22Rv1 (cell line): ENCODE measurements around the gene HRC.
A peak's percentile ranks its signal among the peaks of the same experiment; 100 is the strongest.

Source experiments
- H3K27ac ChIP-seq: fragments of 450-650 bp; 2 replicates; pipeline ENCODE4 v1.5.1; 2017
- ZFX ChIP-seq: fragments of 450-650 bp; IDR thresholded peaks from 2 replicates; pipeline ENCODE4 v1.6.1; 2017; ENCODE audit warnings: antibody characterized with exemption, borderline replicate concordance
- TF ChIP-seq, protein P1 (sequence below): fragments of 450-650 bp; IDR thresholded peaks from 2 replicates; pipeline ENCODE4 v1.5.1; 2017; ENCODE audit warnings: mild to moderate bottlenecking

HRC gene, protein sequence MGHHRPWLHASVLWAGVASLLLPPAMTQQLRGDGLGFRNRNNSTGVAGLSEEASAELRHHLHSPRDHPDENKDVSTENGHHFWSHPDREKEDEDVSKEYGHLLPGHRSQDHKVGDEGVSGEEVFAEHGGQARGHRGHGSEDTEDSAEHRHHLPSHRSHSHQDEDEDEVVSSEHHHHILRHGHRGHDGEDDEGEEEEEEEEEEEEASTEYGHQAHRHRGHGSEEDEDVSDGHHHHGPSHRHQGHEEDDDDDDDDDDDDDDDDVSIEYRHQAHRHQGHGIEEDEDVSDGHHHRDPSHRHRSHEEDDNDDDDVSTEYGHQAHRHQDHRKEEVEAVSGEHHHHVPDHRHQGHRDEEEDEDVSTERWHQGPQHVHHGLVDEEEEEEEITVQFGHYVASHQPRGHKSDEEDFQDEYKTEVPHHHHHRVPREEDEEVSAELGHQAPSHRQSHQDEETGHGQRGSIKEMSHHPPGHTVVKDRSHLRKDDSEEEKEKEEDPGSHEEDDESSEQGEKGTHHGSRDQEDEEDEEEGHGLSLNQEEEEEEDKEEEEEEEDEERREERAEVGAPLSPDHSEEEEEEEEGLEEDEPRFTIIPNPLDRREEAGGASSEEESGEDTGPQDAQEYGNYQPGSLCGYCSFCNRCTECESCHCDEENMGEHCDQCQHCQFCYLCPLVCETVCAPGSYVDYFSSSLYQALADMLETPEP

DNA sequence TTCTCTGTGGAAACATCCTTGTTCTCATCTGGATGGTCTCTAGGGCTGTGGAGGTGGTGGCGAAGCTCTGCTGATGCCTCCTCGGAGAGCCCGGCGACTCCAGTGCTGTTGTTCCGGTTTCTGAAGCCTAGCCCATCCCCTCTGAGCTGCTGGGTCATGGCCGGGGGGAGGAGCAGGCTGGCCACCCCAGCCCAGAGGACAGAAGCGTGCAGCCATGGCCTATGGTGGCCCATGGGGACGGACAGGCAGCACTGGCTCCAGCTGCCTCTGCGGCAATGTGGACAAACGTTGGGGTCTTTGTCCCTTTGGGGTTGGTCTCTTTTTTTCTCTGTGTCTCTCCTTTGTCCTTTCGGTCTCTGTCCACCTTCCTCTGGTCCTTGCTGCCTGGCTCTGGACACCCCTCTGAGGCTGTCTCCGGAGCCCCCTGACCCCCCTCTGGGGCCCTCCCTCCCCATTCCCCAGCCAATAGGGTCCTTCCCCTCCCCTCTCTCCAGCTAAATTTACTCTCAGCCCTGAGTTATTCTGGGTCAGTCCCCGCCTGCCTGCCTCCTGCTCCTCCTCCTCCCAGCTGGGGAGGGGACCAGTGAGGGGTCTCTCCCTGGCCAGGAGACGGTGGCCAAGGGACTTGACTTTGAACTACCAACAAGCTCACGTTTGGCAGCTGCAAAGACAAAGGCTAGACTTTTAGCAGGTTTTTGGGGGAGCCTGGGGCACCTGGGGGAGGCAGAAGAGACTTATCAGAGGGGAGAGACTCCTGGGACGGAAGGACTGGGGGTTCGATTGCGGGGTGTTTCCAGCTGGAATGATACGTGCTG is at the start of gene HRC:
HRC (minus strand) TSS at position 392 of the 815 bp plus-strand sequence; CDS start at position 233, 159 bp downstream.
- no peak within 1 kb of the TSS for H3K27ac ChIP-seq
- no peak for TF ChIP-seq ZFX
- TF ChIP-seq, protein P1, sequence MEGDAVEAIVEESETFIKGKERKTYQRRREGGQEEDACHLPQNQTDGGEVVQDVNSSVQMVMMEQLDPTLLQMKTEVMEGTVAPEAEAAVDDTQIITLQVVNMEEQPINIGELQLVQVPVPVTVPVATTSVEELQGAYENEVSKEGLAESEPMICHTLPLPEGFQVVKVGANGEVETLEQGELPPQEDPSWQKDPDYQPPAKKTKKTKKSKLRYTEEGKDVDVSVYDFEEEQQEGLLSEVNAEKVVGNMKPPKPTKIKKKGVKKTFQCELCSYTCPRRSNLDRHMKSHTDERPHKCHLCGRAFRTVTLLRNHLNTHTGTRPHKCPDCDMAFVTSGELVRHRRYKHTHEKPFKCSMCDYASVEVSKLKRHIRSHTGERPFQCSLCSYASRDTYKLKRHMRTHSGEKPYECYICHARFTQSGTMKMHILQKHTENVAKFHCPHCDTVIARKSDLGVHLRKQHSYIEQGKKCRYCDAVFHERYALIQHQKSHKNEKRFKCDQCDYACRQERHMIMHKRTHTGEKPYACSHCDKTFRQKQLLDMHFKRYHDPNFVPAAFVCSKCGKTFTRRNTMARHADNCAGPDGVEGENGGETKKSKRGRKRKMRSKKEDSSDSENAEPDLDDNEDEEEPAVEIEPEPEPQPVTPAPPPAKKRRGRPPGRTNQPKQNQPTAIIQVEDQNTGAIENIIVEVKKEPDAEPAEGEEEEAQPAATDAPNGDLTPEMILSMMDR = no peak

DNA sequence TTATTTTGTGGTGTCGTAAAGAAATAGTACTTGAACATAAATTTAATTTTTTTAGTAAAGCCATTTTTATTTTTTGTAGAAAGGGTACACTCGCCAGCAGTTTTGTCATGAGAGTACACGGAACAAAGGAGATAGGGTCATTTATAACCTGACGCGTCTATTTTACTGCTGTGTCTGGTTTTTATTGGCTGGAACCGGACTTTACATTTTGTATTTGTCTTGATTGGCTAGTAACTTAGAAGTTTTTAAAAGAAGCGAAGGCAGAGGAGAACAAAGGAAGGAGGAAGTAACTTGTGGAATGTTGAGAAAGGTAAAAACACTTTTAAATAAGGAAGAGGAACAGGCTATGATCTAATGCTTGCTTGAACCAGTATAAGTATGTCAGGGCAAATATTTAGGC is 45.8 kb upstream of the HRC start:
- H3K27ac ChIP-seq = no peak overlapping the region
- TF ChIP-seq, protein P1 = no peak
- no peak for TF ChIP-seq ZFX

DNA sequence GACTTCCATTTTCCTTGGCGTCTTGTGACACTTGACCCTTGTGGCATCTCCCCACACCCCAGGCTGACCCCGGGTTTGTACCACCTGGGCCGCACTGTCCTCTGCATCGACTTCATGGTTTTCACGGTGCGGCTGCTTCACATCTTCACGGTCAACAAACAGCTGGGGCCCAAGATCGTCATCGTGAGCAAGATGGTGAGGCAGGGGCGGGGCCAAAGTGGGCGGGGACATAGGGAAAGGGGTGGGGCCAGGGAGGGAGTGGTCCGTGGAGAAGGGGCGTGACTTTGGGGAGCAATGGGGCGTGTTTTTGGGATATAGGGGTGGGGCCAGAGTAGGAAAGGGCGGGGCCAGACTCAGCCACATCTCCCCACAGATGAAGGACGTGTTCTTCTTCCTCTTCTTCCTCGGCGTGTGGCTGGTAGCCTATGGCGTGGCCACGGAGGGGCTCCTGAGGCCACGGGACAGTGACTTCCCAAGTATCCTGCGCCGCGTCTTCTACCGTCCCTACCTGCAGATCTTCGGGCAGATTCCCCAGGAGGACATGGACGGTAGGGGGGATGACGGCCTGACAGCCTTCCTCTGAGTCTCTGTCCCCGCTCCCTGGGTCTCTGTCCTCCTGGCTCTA is 45.2 kb upstream of the HRC start:
- H3K27ac ChIP-seq = peak overlapping the region; percentile 17
- no peak for TF ChIP-seq ZFX
- TF ChIP-seq, protein P1 = no peak

DNA sequence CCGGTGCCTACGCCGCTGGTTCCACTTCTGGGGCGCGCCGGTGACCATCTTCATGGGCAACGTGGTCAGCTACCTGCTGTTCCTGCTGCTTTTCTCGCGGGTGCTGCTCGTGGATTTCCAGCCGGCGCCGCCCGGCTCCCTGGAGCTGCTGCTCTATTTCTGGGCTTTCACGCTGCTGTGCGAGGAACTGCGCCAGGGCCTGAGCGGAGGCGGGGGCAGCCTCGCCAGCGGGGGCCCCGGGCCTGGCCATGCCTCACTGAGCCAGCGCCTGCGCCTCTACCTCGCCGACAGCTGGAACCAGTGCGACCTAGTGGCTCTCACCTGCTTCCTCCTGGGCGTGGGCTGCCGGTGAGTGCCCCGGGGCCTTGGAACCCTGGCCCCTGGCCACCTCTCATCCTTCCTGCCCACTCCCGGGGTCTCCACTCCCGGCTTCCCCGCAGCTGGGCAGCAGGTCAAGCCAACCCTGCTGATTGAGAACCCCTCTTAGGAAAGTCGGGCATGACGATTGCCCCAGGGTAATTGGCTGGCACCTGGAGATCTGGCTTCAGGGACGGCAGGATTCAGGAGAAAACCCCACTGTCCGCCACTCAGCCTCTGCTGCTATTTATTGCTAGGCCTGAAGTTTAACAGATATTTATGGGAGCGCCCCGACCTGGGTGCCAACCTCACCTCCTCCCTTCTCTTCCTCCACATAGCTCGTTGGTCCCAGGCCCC is 41.5 kb upstream of the HRC start:
- H3K27ac ChIP-seq = peak overlapping the region; percentile 18; the same call in 1 of the 2 replicates
- TF ChIP-seq, protein P1 = no peak
- TF ChIP-seq ZFX = no peak

DNA sequence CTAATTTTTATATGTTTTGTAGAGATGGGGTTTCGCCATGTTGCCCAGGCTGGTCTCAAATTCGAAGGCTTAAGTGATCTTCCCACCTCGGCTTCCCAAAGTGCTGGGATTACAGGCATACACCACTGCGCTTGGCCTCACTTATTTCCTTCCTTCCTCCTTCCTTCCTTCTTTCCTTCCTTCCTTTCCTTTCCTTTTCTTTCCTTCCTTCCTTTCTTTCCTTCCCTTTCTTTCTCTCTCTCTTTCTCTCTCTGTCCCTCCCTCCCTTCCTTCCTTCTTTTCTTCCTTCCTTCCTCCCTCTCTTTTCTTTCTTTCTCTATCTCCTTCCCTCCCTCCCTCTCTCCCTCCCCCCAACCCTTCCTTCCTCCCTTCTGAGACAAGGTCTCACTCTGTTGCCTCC is 39.2 kb upstream of the HRC start:
- no peak for TF ChIP-seq ZFX
- TF ChIP-seq, protein P1 = no peak
- no peak overlapping the region for H3K27ac ChIP-seq

DNA sequence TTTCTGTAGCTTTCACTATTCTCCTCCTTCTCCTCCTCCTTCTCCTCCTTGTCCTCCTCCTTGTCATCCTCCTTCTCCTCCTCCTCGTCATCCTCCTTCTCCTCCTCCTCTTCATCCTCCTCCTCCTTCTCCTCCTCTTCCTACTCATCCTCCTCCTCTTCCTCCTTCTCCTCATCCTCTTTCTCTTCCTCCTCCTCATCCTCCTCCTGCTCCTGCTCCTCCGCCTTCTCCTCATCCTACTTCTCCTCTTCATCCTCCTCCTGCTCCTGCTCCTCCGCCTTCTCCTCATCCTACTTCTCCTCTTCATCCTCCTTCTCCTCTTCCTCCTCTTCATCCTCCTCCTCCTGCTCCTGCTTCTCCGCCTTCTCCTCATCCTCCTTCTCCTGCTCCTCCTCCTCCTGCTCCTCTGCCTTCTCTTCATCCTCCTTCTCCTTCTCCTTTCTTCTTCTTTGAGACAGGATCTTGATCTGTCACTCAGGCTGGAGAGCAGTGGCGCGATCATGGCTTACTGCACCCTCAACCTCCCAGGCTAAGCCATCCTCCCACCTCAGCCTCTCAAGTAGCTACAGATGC is 38.7 kb upstream of the HRC start:
- no peak for TF ChIP-seq ZFX
- TF ChIP-seq, protein P1 = no peak
- no peak overlapping the region for H3K27ac ChIP-seq
